ENCODE measurements around the gene CBX3. TPM values are rescaled to one million over a fixed set of nuclear protein-coding genes. Genes with fewer than 3 reads are reported as not detected.
"Not testable (repeated sequence)": the region's sequence is repeated elsewhere in the genome, so short reads cannot be mapped to it uniquely, and the experiment has no call there.

The CBX3 gene
- total RNA-seq, 2 donors from 2014 or later = 51.6 to 75.3 TPM

GRCh38 chr7:26191974-26192479 is 9.5 kb upstream of the CBX3 start:
- peaks cover 7 to 9% of the 10 kb centered on the region in 2 donors for H3K36me3 ChIP-seq
- no peak overlapping the region for H3K4me3 ChIP-seq
- intact Hi-C loops (cut with DNase I) = no loop called here
- peaks cover 11% of the 10 kb centered on the region for H3K4me1 ChIP-seq (replicated peaks)
- no peak for TF ChIP-seq POLR2A (IDR thresholded peaks at IDR 0.05)
- WGBS = 78% methylated on average over 1 of the region's 1 CpG
- DNase-seq (ENCODE audit: low spot score) = no peak
- no peak overlapping the region for H3K27ac ChIP-seq
- no peaks in the 10 kb centered on the region for H3K27me3 ChIP-seq (replicated peaks; ENCODE audit: insufficient read depth)
- no peaks in the 10 kb centered on the region for H3K9me3 ChIP-seq

- H3K27me3 ChIP-seq (replicated peaks; ENCODE audit: insufficient read depth) = no peaks in the 10 kb centered on the region
- WGBS = 59% methylated on average over 3 of the region's 3 CpGs
- no peak for DNase-seq (ENCODE audit: low spot score)
- H3K9me3 ChIP-seq = no peaks in the 10 kb centered on the region
- H3K4me1 ChIP-seq (replicated peaks) = peaks cover 11% of the 10 kb centered on the region
- intact Hi-C loops (cut with DNase I) = no loop called here
- H3K4me3 ChIP-seq = no peak overlapping the region
- peaks cover 7 to 9% of the 10 kb centered on the region in 2 donors for H3K36me3 ChIP-seq
- H3K27ac ChIP-seq = no peak overlapping the region
- TF ChIP-seq POLR2A (IDR thresholded peaks at IDR 0.05) (no peak), POLR2AphosphoS5 (IDR thresholded peaks at IDR 0.05) (no peak), CTCF (IDR thresholded peaks at IDR 0.05) (no peak)
Measured at GRCh38 chr7:26192485-26193087, 9.0 kb upstream of the CBX3 start.

- no peak for DNase-seq (ENCODE audit: low spot score)
Measured at GRCh38 chr7:26193432-26194207, 7.9 kb upstream of the CBX3 start.

DNA sequence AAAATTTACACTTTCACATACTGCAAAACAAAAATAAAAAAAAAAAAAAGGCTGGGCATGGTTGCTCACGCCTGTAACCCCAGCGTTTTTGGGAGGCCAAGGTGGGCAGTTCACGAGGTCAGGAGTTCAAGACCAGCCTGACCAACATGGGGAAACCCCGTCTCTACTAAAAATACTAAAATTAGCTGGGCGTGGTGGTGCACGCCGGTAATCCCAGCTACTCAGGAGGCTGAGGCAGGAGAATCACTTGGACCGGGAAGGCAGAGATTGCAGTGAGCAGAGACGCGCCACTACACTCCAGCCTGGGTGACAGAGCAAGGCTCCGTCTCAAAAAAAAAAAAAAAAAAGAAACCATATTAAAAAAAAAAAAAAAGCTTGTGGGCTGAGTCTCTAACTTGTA is 6.8 kb upstream of the CBX3 start:
- intact Hi-C loops (cut with DNase I); H3K27me3 ChIP-seq (replicated peaks; ENCODE audit: insufficient read depth); H3K27ac ChIP-seq; H3K9me3 ChIP-seq; H3K4me3 ChIP-seq; DNase-seq (ENCODE audit: low spot score); H3K36me3 ChIP-seq: not testable (repeated sequence)
- 66% methylated on average over 11 of the region's 11 CpGs for WGBS
- peaks cover 11% of the 10 kb centered on the region for H3K4me1 ChIP-seq (replicated peaks)

More at GRCh38 chr7:26193432-26194207, 7.9 kb upstream of the CBX3 start:
- no peak overlapping the region for H3K4me3 ChIP-seq
- H3K4me1 ChIP-seq (replicated peaks) = peaks cover 11% of the 10 kb centered on the region
- H3K9me3 ChIP-seq = no peaks in the 10 kb centered on the region
- no peaks in the 10 kb centered on the region for H3K27me3 ChIP-seq (replicated peaks; ENCODE audit: insufficient read depth)
- intact Hi-C loops (cut with DNase I) = no loop called here
- no peak overlapping the region for H3K27ac ChIP-seq
- H3K36me3 ChIP-seq = peaks cover 7 to 9% of the 10 kb centered on the region in 2 donors
- TF ChIP-seq CTCF (IDR thresholded peaks at IDR 0.05) = no peak
- no peak for TF ChIP-seq POLR2A (IDR thresholded peaks at IDR 0.05)
- no peak for TF ChIP-seq POLR2AphosphoS5 (IDR thresholded peaks at IDR 0.05)
- 68% methylated on average over 8 of the region's 8 CpGs for WGBS

DNA sequence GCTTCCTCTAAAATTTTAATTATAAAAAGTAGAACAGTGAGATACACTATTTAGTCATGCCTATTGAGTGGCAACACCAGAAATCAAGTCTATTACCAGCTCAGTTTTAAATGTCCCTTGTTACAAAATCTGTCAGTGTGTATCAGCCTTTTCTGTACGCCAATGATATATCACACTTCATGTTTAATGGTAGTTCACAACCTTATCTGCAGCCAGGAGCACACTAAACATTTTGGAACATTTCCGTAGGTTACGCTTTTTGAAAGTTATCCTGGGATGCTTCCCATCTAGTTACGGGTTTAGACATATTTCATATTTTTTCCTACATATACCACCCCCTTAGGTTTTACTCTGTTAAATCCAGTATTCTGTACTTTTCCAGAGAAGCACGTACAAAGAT is 6.4 kb upstream of the CBX3 start:
- Histone ChIP-seq H3K27ac (no peak overlapping the region), H3K9me3 (no peaks in the 10 kb centered on the region), H3K36me3 (peaks cover 7 to 9% of the 10 kb centered on the region in 2 donors), H3K4me1 (replicated peaks) (peaks cover 11% of the 10 kb centered on the region), H3K4me3 (no peak overlapping the region), H3K27me3 (replicated peaks; ENCODE audit: insufficient read depth) (no peaks in the 10 kb centered on the region)
- WGBS = 72% methylated on average over 5 of the region's 5 CpGs
- intact Hi-C loops (cut with DNase I) = no loop called here
- TF ChIP-seq POLR2A (IDR thresholded peaks at IDR 0.05) = no peak
- TF ChIP-seq POLR2AphosphoS5 (IDR thresholded peaks at IDR 0.05) = no peak
- no peak for TF ChIP-seq CTCF (IDR thresholded peaks at IDR 0.05)
- no peak for DNase-seq (ENCODE audit: low spot score)

Measured in prostate gland (tissue), 2 donors.